Measurements from ENCODE around the gene BCAS1. TPM values are rescaled to one million over a fixed set of nuclear protein-coding genes. Genes with fewer than 3 reads are reported as not detected.

Gene BCAS1
- total RNA-seq, 1 donor: not detected

GRCh38 chr20:54042021-54042420 lies 28.4 kb downstream of the BCAS1 start:
- no peak overlapping the region for H3K4me3 ChIP-seq (ENCODE audit: insufficient read depth, low read length)

GRCh38 chr20:54041336-54041735 lies 29.1 kb downstream of the BCAS1 start:
- Histone ChIP-seq H3K9me3 (ENCODE audit: low read depth, low read length) (no peaks in the 10 kb centered on the region), H4K20me1 (ENCODE audit: insufficient read depth, low read length) (no peaks in the 10 kb centered on the region), H3K4me2 (ENCODE audit: insufficient read depth, low read length) (no peak overlapping the region), H3K27ac (ENCODE audit: low read depth, low read length) (no peak overlapping the region), H3K79me2 (ENCODE audit: insufficient read depth, low read length) (no peaks in the 10 kb centered on the region), H3K4me3 (ENCODE audit: insufficient read depth, low read length) (no peak overlapping the region), H3K4me1 (ENCODE audit: insufficient read depth, low read length) (peaks cover 7% of the 10 kb centered on the region), H3K27me3 (ENCODE audit: insufficient read depth, low read length) (no peaks in the 10 kb centered on the region), H2AFZ (ENCODE audit: low read length) (no peak overlapping the region), H3K36me3 (ENCODE audit: insufficient read depth, low read length) (no peaks in the 10 kb centered on the region)
- DNase-seq (ENCODE audit: insufficient read length, low spot score, missing footprints): no peak
- TF ChIP-seq CTCF (IDR thresholded peaks at IDR 0.05; ENCODE audit: extremely low read depth, low read depth, low read length): no peak

More at GRCh38 chr20:54042021-54042420, 28.4 kb downstream of the BCAS1 start:
- Histone ChIP-seq H2AFZ (ENCODE audit: low read length) (no peak overlapping the region), H3K36me3 (ENCODE audit: insufficient read depth, low read length) (no peaks in the 10 kb centered on the region), H3K27me3 (ENCODE audit: insufficient read depth, low read length) (no peaks in the 10 kb centered on the region), H3K27ac (ENCODE audit: low read depth, low read length) (no peak overlapping the region), H3K4me1 (ENCODE audit: insufficient read depth, low read length) (peaks cover 7% of the 10 kb centered on the region), H4K20me1 (ENCODE audit: insufficient read depth, low read length) (no peaks in the 10 kb centered on the region), H3K79me2 (ENCODE audit: insufficient read depth, low read length) (no peaks in the 10 kb centered on the region), H3K4me2 (ENCODE audit: insufficient read depth, low read length) (no peak overlapping the region), H3K9me3 (ENCODE audit: low read depth, low read length) (no peaks in the 10 kb centered on the region)
- DNase-seq (ENCODE audit: insufficient read length, low spot score, missing footprints): no peak
- no peak for TF ChIP-seq CTCF (IDR thresholded peaks at IDR 0.05; ENCODE audit: extremely low read depth, low read depth, low read length)

- no peak overlapping the region for H3K4me3 ChIP-seq (ENCODE audit: insufficient read depth, low read length)
- H4K20me1 ChIP-seq (ENCODE audit: insufficient read depth, low read length): no peaks in the 10 kb centered on the region
- DNase-seq (ENCODE audit: insufficient read length, low spot score, missing footprints): no peak
- no peak overlapping the region for H3K4me2 ChIP-seq (ENCODE audit: insufficient read depth, low read length)
- H3K36me3 ChIP-seq (ENCODE audit: insufficient read depth, low read length): no peaks in the 10 kb centered on the region
- no peaks in the 10 kb centered on the region for H3K9me3 ChIP-seq (ENCODE audit: low read depth, low read length)
- H3K79me2 ChIP-seq (ENCODE audit: insufficient read depth, low read length): no peaks in the 10 kb centered on the region
- H2AFZ ChIP-seq (ENCODE audit: low read length): no peak overlapping the region
- no peak for TF ChIP-seq CTCF (IDR thresholded peaks at IDR 0.05; ENCODE audit: extremely low read depth, low read depth, low read length)
- no peak overlapping the region for H3K27ac ChIP-seq (ENCODE audit: low read depth, low read length)
- no peaks in the 10 kb centered on the region for H3K27me3 ChIP-seq (ENCODE audit: insufficient read depth, low read length)
- H3K4me1 ChIP-seq (ENCODE audit: insufficient read depth, low read length): peaks cover 7% of the 10 kb centered on the region
Measured at GRCh38 chr20:54040531-54040930, 29.9 kb downstream of the BCAS1 start.

GRCh38 chr20:54038961-54039360 lies 31.4 kb downstream of the BCAS1 start:
- Histone ChIP-seq H4K20me1 (ENCODE audit: insufficient read depth, low read length) (no peaks in the 10 kb centered on the region), H2AFZ (ENCODE audit: low read length) (no peak overlapping the region), H3K79me2 (ENCODE audit: insufficient read depth, low read length) (no peaks in the 10 kb centered on the region), H3K4me1 (ENCODE audit: insufficient read depth, low read length) (peaks cover 6% of the 10 kb centered on the region), H3K4me2 (ENCODE audit: insufficient read depth, low read length) (no peak overlapping the region), H3K27ac (ENCODE audit: low read depth, low read length) (no peak overlapping the region), H3K4me3 (ENCODE audit: insufficient read depth, low read length) (no peak overlapping the region), H3K9me3 (ENCODE audit: low read depth, low read length) (no peaks in the 10 kb centered on the region), H3K27me3 (ENCODE audit: insufficient read depth, low read length) (no peaks in the 10 kb centered on the region), H3K36me3 (ENCODE audit: insufficient read depth, low read length) (no peaks in the 10 kb centered on the region)
- no peak for TF ChIP-seq CTCF (IDR thresholded peaks at IDR 0.05; ENCODE audit: extremely low read depth, low read depth, low read length)
- DNase-seq (ENCODE audit: insufficient read length, low spot score, missing footprints): no peak

Measured in osteoblast (primary cell).